Erythroblast (primary cell): ENCODE data around the gene TREX2.

Source experiments
- GATA1 ChIP-seq: IDR thresholded peaks from 2 replicates; pipeline ENCODE4 v1.6.1; 2011; ENCODE audit warnings: low read depth, mild to moderate bottlenecking, control low read depth, low read length, moderate library complexity
- POLR2A ChIP-seq: IDR thresholded peaks from 2 replicates; pipeline ENCODE4 v1.6.1; 2011; ENCODE audit warnings: mild to moderate bottlenecking, low read length

GRCh38 chrX:153421856-153422255 lies 24.0 kb downstream of the TREX2 start:
- TF ChIP-seq POLR2A (no peak), GATA1 (no peak)
